ENCODE data around the gene ZER1. TPM values are rescaled to one million over a fixed set of nuclear protein-coding genes. Genes with fewer than 3 reads are reported as not detected.

ZER1 gene
- total and polyA plus RNA-seq, 2 of the 4 experiments (the other 2 are of a cell fraction): 7.7 to 34.9 TPM

- BruUV-seq (replicated peaks): no TSS peak
- Histone ChIP-seq H4K8ac (ENCODE audit: low read depth in 2 of 2, low read length in 2 of 2) (no peak overlapping the region), H2AK9ac (replicated peaks; ENCODE audit: low read depth, low read length, poor library complexity) (no peak overlapping the region), H3K18ac (ENCODE audit: low read depth, low read length) (no peak overlapping the region), H3K4me2 (ENCODE audit: low read depth, low read length) (no peak overlapping the region), H4K20me1 (ENCODE audit: insufficient read depth, low read length) (no peaks in the 10 kb centered on the region), H3K79me1 (ENCODE audit: low read depth in 1 of 2, low read length in 2 of 2) (peaks cover 3 to 15% of the 10 kb centered on the region in 2 experiments), H3K27ac (ENCODE audit: insufficient read depth, low read length) (no peak overlapping the region), H3K9me1 (ENCODE audit: insufficient read depth, low read length) (peaks cover 9% of the 10 kb centered on the region), H4K5ac (ENCODE audit: low read depth, low read length) (no peak overlapping the region), H2AFZ (replicated peaks; ENCODE audit: low read length, poor library complexity) (no peak overlapping the region), H3K23ac (ENCODE audit: low read depth, low read length) (no peak overlapping the region), H2BK15ac (ENCODE audit: low read depth, low read length) (no peak overlapping the region), H2BK5ac (ENCODE audit: low read depth, low read length, poor library complexity, severe bottlenecking) (no peak overlapping the region), H2AK5ac (ENCODE audit: low read depth, low read length) (no peak overlapping the region), H3K14ac (replicated peaks; ENCODE audit: low read depth, low read length) (no peak overlapping the region), H3K9me3 (ENCODE audit: control insufficient read depth, insufficient read depth, low read length) (no peaks in the 10 kb centered on the region), H3K27me3 (ENCODE audit: control insufficient read depth, insufficient read depth, low read length) (no peaks in the 10 kb centered on the region), H4K91ac (ENCODE audit: insufficient read depth, low read depth, low read length) (no peak overlapping the region), H3K4ac (ENCODE audit: low read depth, low read length) (no peak overlapping the region), H3K4me1 (ENCODE audit: control insufficient read depth, insufficient read depth, low read length) (peaks cover 4% of the 10 kb centered on the region; the same call in 1 of the 2 replicates), H2BK120ac (ENCODE audit: low read depth, low read length) (no peak overlapping the region), H3K9ac (ENCODE audit: low read depth, low read length) (no peak overlapping the region), H3K4me3 (ENCODE audit: insufficient read depth, low read depth, low read length) (no peak overlapping the region), H3K56ac (ENCODE audit: extremely low read depth, insufficient read depth, low read length) (no peak overlapping the region), H2BK20ac (ENCODE audit: low read depth, low read length) (no peak overlapping the region), H3K36me3 (ENCODE audit: control insufficient read depth, insufficient read depth, low read length) (peaks cover 3% of the 10 kb centered on the region)
- POLR2A ChIA-PET (ENCODE audit: unreplicated experiment): no interaction called here
- intact Hi-C loops (cut with micrococcal nuclease): no loop called here
- no peak for ATAC-seq (ENCODE audit: low read depth)
- CTCF ChIA-PET: no interaction called here
- TF ChIP-seq NFE2L2 (IDR thresholded peaks at IDR 0.05; ENCODE audit: low read depth, low read length): no peak
- no peak for TF ChIP-seq MAFK (IDR thresholded peaks at IDR 0.05; ENCODE audit: low read depth, low read length)
- no peak for TF ChIP-seq CEBPB (IDR thresholded peaks at IDR 0.05; ENCODE audit: low read depth, low read length)
- no peak for TF ChIP-seq RCOR1 (IDR thresholded peaks at IDR 0.05; ENCODE audit: insufficient replicate concordance, low read length)
- no peak for TF ChIP-seq BHLHE40 (IDR thresholded peaks at IDR 0.05; ENCODE audit: low read depth, low read length)
- TF ChIP-seq RAD21 (IDR thresholded peaks at IDR 0.05; ENCODE audit: low read length): no peak
- TF ChIP-seq SMC3 (IDR thresholded peaks at IDR 0.05; ENCODE audit: low read depth, low read length): no peak
- TF ChIP-seq ELK1 (IDR thresholded peaks at IDR 0.05; ENCODE audit: borderline replicate concordance, low read depth, low read length): no peak
- no peak for TF ChIP-seq MXI1 (IDR thresholded peaks at IDR 0.05; ENCODE audit: borderline replicate concordance, low read depth, low read length)
- no peak for TF ChIP-seq CTCF (conservative IDR thresholded peaks at IDR 0.05; ENCODE audit: low read depth, low read length)
- TF ChIP-seq POLR2A (IDR thresholded peaks at IDR 0.05; ENCODE audit: low read depth, low read length): no peak
- TF ChIP-seq FOS (IDR thresholded peaks at IDR 0.05; ENCODE audit: low read depth, low read length): no peak
- no peak for TF ChIP-seq USF2 (IDR thresholded peaks at IDR 0.05; ENCODE audit: low read depth, low read length)
- TF ChIP-seq RFX5 (IDR thresholded peaks at IDR 0.05; ENCODE audit: low read depth, low read length): no peak
- TF ChIP-seq CHD1 (IDR thresholded peaks at IDR 0.05; ENCODE audit: low read depth, low read length): no peak
- TF ChIP-seq MAZ (IDR thresholded peaks at IDR 0.05; ENCODE audit: borderline replicate concordance, low read depth, low read length): no peak
- in situ Hi-C loops (cut with MboI; ENCODE audit: low sequenced_read_pairs): no loop called here
- DNase-seq: no peak
- WGBS, 2 experiments (ENCODE audit: extremely low coverage in 2 of 2, insufficient read length in 1 of 2): 97% methylated on average over 7 of the region's 30 CpGs; no CpG with 5 or more reads in 1 of the 2 experiments
- dilution Hi-C loops (cut with HindIII; ENCODE audit: low sequenced_read_pairs, unreplicated experiment): no loop called here
These were observed 51.7 kb downstream of the ZER1 start for GRCh38 chr9:128719919-128720605.
